Chondrocyte (in vitro differentiated cells): Measurements from ENCODE around the gene RNF227. TPM values are rescaled to one million over a fixed set of nuclear protein-coding genes. Genes with fewer than 3 reads are reported as not detected.

Experiments
- DNase-seq: peaks from one replicate; pipeline ENCODE4 v3.0.0; 2021; ENCODE audit warnings: mixed read lengths, low spot score
- H3K27ac Mint-ChIP-seq: one replicate; pipeline ENCODE4 v1.8.0; 2021; ENCODE audit warnings: mild to moderate bottlenecking, moderate library complexity, mixed read lengths; ENCODE audit not compliant: unreplicated experiment
- H3K27me3 Mint-ChIP-seq: 2 replicates; pipeline ENCODE4 v1.8.0; 2021; ENCODE audit warnings: low read depth, mixed read lengths
- H3K36me3 Mint-ChIP-seq: 2 replicates; pipeline ENCODE4 v1.8.0; 2021; ENCODE audit warnings: low read depth, mixed read lengths
- H3K4me1 Mint-ChIP-seq: 2 replicates; pipeline ENCODE4 v1.8.0; 2021; ENCODE audit warnings: low read depth, mild to moderate bottlenecking, mixed read lengths
- H3K4me3 Mint-ChIP-seq: one replicate; pipeline ENCODE4 v1.8.0; 2021; ENCODE audit warnings: mild to moderate bottlenecking, moderate library complexity, mixed read lengths; ENCODE audit not compliant: unreplicated experiment
- H3K9me3 Mint-ChIP-seq: 2 replicates; pipeline ENCODE4 v1.8.0; 2021; ENCODE audit warnings: low read depth, mixed read lengths
- total RNA-seq: library from RNA; stranded (reverse); gene quantifications from 3 replicates; pipeline ENCODE4 v1.2.1, GENCODE V29; 2021
- TF ChIP-seq, protein P1 (sequence below): fragments of 200-600 bp; sonication (generic); IDR thresholded peaks from 2 replicates; pipeline ENCODE4 v1.5.0; 2021; ENCODE audit warnings: antibody characterized with exemption, mild to moderate bottlenecking, moderate library complexity

RNF227 gene
- total RNA-seq, 1 donor from 2014 or later = 2.2 TPM

- Mint-ChIP-seq H3K4me3 (no peak overlapping the region), H3K27me3 (no peaks in the 10 kb centered on the region), H3K36me3 (peaks cover 16% of the 10 kb centered on the region), H3K9me3 (no peaks in the 10 kb centered on the region), H3K4me1 (no peaks in the 10 kb centered on the region), H3K27ac (no peak overlapping the region)
- TF ChIP-seq, protein P1, sequence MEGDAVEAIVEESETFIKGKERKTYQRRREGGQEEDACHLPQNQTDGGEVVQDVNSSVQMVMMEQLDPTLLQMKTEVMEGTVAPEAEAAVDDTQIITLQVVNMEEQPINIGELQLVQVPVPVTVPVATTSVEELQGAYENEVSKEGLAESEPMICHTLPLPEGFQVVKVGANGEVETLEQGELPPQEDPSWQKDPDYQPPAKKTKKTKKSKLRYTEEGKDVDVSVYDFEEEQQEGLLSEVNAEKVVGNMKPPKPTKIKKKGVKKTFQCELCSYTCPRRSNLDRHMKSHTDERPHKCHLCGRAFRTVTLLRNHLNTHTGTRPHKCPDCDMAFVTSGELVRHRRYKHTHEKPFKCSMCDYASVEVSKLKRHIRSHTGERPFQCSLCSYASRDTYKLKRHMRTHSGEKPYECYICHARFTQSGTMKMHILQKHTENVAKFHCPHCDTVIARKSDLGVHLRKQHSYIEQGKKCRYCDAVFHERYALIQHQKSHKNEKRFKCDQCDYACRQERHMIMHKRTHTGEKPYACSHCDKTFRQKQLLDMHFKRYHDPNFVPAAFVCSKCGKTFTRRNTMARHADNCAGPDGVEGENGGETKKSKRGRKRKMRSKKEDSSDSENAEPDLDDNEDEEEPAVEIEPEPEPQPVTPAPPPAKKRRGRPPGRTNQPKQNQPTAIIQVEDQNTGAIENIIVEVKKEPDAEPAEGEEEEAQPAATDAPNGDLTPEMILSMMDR = peak; percentile 75
- DNase-seq = no peak
Observed at GRCh38 chr17:7889166-7889955, 26.7 kb downstream of the RNF227 start.

DNA sequence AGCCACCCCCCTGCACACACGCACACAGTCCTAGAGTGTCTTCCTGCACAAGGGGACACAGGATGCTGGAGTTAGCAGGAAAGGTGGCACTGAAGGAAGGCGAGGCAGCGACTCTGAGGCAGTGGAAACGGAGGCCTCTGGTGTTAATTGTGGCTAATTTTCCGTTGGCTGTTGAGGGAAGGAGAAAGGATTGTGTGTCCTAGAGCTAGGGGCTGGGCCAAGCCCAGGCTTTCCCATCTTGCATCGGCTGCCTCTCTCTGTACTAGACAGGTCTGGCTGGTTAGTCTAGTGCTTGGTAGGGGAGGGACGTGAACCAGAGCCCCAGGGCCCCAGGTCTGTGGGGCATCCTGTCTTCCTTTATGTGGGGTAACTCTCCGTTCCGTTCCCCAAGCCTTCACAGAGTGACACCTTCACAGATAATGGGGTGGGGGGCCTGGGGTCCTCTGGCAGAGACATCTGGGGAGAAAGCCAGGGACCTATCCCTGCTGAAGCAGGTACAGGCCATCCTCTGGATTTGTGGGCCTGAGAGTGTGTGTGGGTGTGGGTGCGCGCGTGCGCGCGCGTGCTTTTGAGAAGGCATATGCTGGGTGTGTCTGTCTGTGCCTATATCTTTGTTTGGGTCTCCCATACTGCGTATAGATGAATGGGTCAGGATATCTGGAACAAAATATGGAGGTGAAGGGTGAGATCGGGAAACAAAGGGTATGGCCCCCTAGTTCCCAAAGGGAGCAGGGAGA, 27.7 kb downstream of the RNF227 start, which contains the start of gene CHD3:
Gene CHD3, plus strand, starts transcription at position 606 of the 737 bp plus-strand sequence. CDS start 212 bp downstream, outside the sequence.
- no peak within 1 kb of the TSS for H3K4me3 Mint-ChIP-seq
- no peak for DNase-seq
- TF ChIP-seq, protein P1 = no peak
- H3K27me3 Mint-ChIP-seq = no peaks in the 10 kb centered on the region
- peaks cover 11% of the 10 kb centered on the region for H3K36me3 Mint-ChIP-seq
- no peak within 1 kb of the TSS for H3K27ac Mint-ChIP-seq
- H3K9me3 Mint-ChIP-seq = no peaks in the 10 kb centered on the region
- peaks cover 3% of the 10 kb centered on the region for H3K4me1 Mint-ChIP-seq

- Mint-ChIP-seq H3K4me3 (no peak overlapping the region), H3K9me3 (no peaks in the 10 kb centered on the region), H3K27me3 (no peaks in the 10 kb centered on the region), H3K36me3 (peaks cover 11% of the 10 kb centered on the region), H3K27ac (no peak overlapping the region), H3K4me1 (peaks cover 3% of the 10 kb centered on the region)
- TF ChIP-seq, protein P1 = no peak
- no peak for DNase-seq
Observed at GRCh38 chr17:7887482-7888183, 28.5 kb downstream of the RNF227 start.

DNA sequence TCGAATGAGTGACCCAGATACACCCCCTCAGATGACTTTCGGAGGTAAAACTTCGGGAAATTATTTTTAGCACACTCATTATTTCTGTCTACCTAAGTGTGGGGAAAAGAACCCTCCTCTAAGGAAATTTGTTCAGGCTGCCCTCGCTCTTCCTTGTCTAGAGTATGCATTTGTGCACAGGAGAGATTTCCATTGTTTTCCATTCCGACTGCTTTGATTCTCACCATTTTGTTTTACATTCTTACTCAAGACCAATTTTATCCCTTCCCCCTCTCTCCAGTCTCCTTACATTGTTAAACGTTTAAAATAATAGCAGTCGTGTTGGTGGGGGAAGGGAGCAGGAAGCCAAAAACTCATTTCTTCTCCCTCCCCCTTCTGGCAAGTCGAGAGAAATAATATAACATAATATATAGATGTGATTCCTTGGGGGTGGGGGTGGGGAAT, 29.0 kb downstream of the RNF227 start:
- DNase-seq = no peak
- H3K36me3 Mint-ChIP-seq = peaks cover 10% of the 10 kb centered on the region
- no peaks in the 10 kb centered on the region for H3K27me3 Mint-ChIP-seq
- TF ChIP-seq, protein P1 = peak; percentile 47
- H3K4me3 Mint-ChIP-seq = no peak overlapping the region
- no peak overlapping the region for H3K27ac Mint-ChIP-seq
- H3K9me3 Mint-ChIP-seq = no peaks in the 10 kb centered on the region
- peaks cover 3% of the 10 kb centered on the region for H3K4me1 Mint-ChIP-seq
